Left ventricle myocardium inferior (tissue), 1 donor: Measurements from ENCODE around the gene PAX2. TPM values are rescaled to one million over a fixed set of nuclear protein-coding genes. Genes with fewer than 3 reads are reported as not detected.

ENCODE experiments used
- DNase-seq: peaks from one replicate; pipeline ENCODE4 v3.0.0-alpha.2; 2020
- H3K27ac ChIP-seq: fragments of 200-600 bp; replicated peaks from 2 replicates; pipeline ENCODE4 v1.8.0; 2021
- H3K27me3 ChIP-seq: fragments of 200-600 bp; 2 replicates; pipeline ENCODE4 v1.8.0; 2021; ENCODE audit warnings: low read depth
- H3K36me3 ChIP-seq: fragments of 200-600 bp; 2 replicates; pipeline ENCODE4 v1.8.0; 2021
- H3K4me1 ChIP-seq: fragments of 200-600 bp; 2 replicates; pipeline ENCODE4 v1.8.0; 2021
- H3K4me3 ChIP-seq: fragments of 200-600 bp; 2 replicates; pipeline ENCODE4 v1.8.0; 2021; ENCODE audit warnings: mild to moderate bottlenecking, moderate library complexity
- H3K9me3 ChIP-seq: fragments of 200-600 bp; replicated peaks from 2 replicates; pipeline ENCODE4 v1.8.0; 2021
- CTCF ChIP-seq: fragments of 200-600 bp; IDR thresholded peaks from 2 replicates; pipeline ENCODE4 v1.8.0; 2021; ENCODE audit warnings: antibody characterized with exemption, mild to moderate bottlenecking, borderline replicate concordance
- intact Hi-C: fragments of 100-400 bp; cut with micrococcal nuclease; formaldehyde crosslinking; loops from one replicate; pipeline ENCODE4 v1.11.0; 2022
- total RNA-seq: library from RNA; stranded (reverse); fragmentation: NEBNext Ultra II Directional; extraction: Animal tissue kit (Norgen Biotek cat#: 25700); gene quantifications from one replicate; pipeline ENCODE4 v1.2.1, GENCODE V29; 2021
- donor health status: DM: no; HTN: yes; CAD: no; lungs with severe emphysema.

Gene PAX2
- total RNA-seq, 1 donor from 2014 or later: not detected

GRCh38 chr10:100718197-100718742 lies 27.1 kb upstream of the PAX2 start:
- H3K36me3 ChIP-seq: no peaks in the 10 kb centered on the region
- no peaks in the 10 kb centered on the region for H3K9me3 ChIP-seq
- intact Hi-C loops: no loop called here
- no peak overlapping the region for H3K4me3 ChIP-seq
- no peak overlapping the region for H3K27ac ChIP-seq
- peaks cover 16% of the 10 kb centered on the region for H3K4me1 ChIP-seq
- H3K27me3 ChIP-seq: peaks cover 100% of the 10 kb centered on the region
- no peak for TF ChIP-seq CTCF
- no peak for DNase-seq

GRCh38 chr10:100723180-100723579 lies 22.2 kb upstream of the PAX2 start:
- no peak overlapping the region for H3K4me3 ChIP-seq
- H3K9me3 ChIP-seq: no peaks in the 10 kb centered on the region
- H3K27ac ChIP-seq: no peak overlapping the region
- H3K36me3 ChIP-seq: no peaks in the 10 kb centered on the region
- peaks cover 3% of the 10 kb centered on the region for H3K4me1 ChIP-seq
- no peak for DNase-seq
- intact Hi-C loops: no loop called here
- TF ChIP-seq CTCF: no peak
- peaks cover 100% of the 10 kb centered on the region for H3K27me3 ChIP-seq

GRCh38 chr10:100723770-100724530 lies 21.4 kb upstream of the PAX2 start:
- no peak for TF ChIP-seq CTCF
- Histone ChIP-seq H3K4me3 (peak overlapping the region; percentile 33), H3K36me3 (no peaks in the 10 kb centered on the region), H3K27ac (no peak overlapping the region), H3K27me3 (peaks cover 100% of the 10 kb centered on the region), H3K4me1 (peaks cover 6% of the 10 kb centered on the region), H3K9me3 (no peaks in the 10 kb centered on the region)
- intact Hi-C loops: no loop called here
- DNase-seq: no peak

GRCh38 chr10:100724531-100725027 lies 20.8 kb upstream of the PAX2 start:
- no peaks in the 10 kb centered on the region for H3K9me3 ChIP-seq
- no peaks in the 10 kb centered on the region for H3K36me3 ChIP-seq
- TF ChIP-seq CTCF: no peak
- no peak for DNase-seq
- no peak overlapping the region for H3K27ac ChIP-seq
- peaks cover 12% of the 10 kb centered on the region for H3K4me1 ChIP-seq
- intact Hi-C loops: no loop called here
- peak overlapping the region; percentile 33 for H3K4me3 ChIP-seq
- peaks cover 100% of the 10 kb centered on the region for H3K27me3 ChIP-seq

- H3K4me1 ChIP-seq: peaks cover 17% of the 10 kb centered on the region
- H3K4me3 ChIP-seq: no peak overlapping the region
- intact Hi-C loops: no loop called here
- H3K9me3 ChIP-seq: no peaks in the 10 kb centered on the region
- no peaks in the 10 kb centered on the region for H3K36me3 ChIP-seq
- TF ChIP-seq CTCF: no peak
- DNase-seq: no peak
- no peak overlapping the region for H3K27ac ChIP-seq
- H3K27me3 ChIP-seq: peaks cover 100% of the 10 kb centered on the region
These were observed 20.3 kb upstream of the PAX2 start for GRCh38 chr10:100725071-100725471.
